ENCODE data around the gene PDXK.

The PDXK gene

GRCh38 chr21:43797415-43797814, 78.5 kb downstream of the PDXK start:
- Mint-ChIP-seq H3K4me1 (no peaks in the 10 kb centered on the region), H3K36me3 (peaks cover 59% of the 10 kb centered on the region), H3K27ac (no peak overlapping the region), H3K27me3 (no peaks in the 10 kb centered on the region), H3K9me3 (no peaks in the 10 kb centered on the region), H3K4me3 (no peak overlapping the region)
- CTCF ChIA-PET, result no interaction called here
- no peak for DNase-seq

- H3K36me3 Mint-ChIP-seq, result peaks cover 55% of the 10 kb centered on the region
- no peak overlapping the region for H3K27ac Mint-ChIP-seq
- no peaks in the 10 kb centered on the region for H3K4me1 Mint-ChIP-seq
- H3K4me3 Mint-ChIP-seq, result no peak overlapping the region
- no peak for DNase-seq
- H3K9me3 Mint-ChIP-seq, result no peaks in the 10 kb centered on the region
- no peaks in the 10 kb centered on the region for H3K27me3 Mint-ChIP-seq
- CTCF ChIA-PET, result no interaction called here
These were observed 79.2 kb downstream of the PDXK start for GRCh38 chr21:43797925-43798715.

DNA sequence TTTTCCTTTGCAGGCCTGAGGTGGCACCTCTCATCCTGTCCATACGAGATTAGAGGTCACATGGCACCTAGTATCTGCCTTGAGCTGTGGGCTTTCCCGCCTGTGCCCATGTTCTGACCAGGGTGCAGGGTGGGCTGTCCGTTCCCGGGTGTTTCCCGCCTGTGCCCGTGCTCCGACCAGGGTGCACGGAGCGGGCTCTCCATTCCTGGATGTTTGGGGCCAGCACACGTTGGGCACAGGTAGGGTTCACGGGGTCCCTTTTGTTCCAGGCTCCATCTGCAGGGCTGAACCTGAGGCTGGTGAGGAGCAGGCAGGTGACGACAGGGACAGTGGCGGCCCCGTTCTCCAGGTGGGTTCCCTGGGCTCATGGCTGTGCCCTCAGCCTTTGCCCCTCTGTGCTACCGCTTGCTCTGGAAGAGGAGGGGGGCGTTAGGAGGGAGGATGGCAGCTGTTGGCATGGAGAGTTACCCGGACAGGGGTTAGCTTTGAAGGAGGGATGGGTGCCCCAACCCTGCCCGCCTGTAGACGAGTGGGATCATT, 80.4 kb downstream of the PDXK start:
- Mint-ChIP-seq H3K36me3 (peaks cover 49% of the 10 kb centered on the region), H3K27ac (no peak overlapping the region), H3K4me1 (no peaks in the 10 kb centered on the region), H3K9me3 (no peaks in the 10 kb centered on the region), H3K4me3 (no peak overlapping the region), H3K27me3 (no peaks in the 10 kb centered on the region)
- DNase-seq, result no peak
- CTCF ChIA-PET, result interaction anchor here (1.1 kb wide), 1 partner anchor 11 kb away, joined by 5 read pairs; no protein-coding TSS in a partner anchor

- DNase-seq, result no peak
- Mint-ChIP-seq H3K9me3 (no peaks in the 10 kb centered on the region), H3K36me3 (peaks cover 47% of the 10 kb centered on the region), H3K4me3 (no peak overlapping the region), H3K4me1 (no peaks in the 10 kb centered on the region), H3K27me3 (no peaks in the 10 kb centered on the region), H3K27ac (no peak overlapping the region)
- CTCF ChIA-PET, result no interaction called here
These were observed 81.2 kb downstream of the PDXK start for GRCh38 chr21:43800124-43800523.

- Mint-ChIP-seq H3K36me3 (peaks cover 42% of the 10 kb centered on the region), H3K27ac (no peak overlapping the region), H3K4me1 (peaks cover 2% of the 10 kb centered on the region), H3K9me3 (no peaks in the 10 kb centered on the region), H3K4me3 (no peak overlapping the region), H3K27me3 (no peaks in the 10 kb centered on the region)
- CTCF ChIA-PET, result no interaction called here
- no peak for DNase-seq
These were observed 81.6 kb downstream of the PDXK start for GRCh38 chr21:43800566-43800965.

- H3K4me1 Mint-ChIP-seq, result peaks cover 6% of the 10 kb centered on the region
- H3K36me3 Mint-ChIP-seq, result peaks cover 36% of the 10 kb centered on the region
- no peak overlapping the region for H3K27ac Mint-ChIP-seq
- H3K9me3 Mint-ChIP-seq, result no peaks in the 10 kb centered on the region
- no peaks in the 10 kb centered on the region for H3K27me3 Mint-ChIP-seq
- H3K4me3 Mint-ChIP-seq, result no peak overlapping the region
- no peak for DNase-seq
- CTCF ChIA-PET, result no interaction called here
These were observed 82.3 kb downstream of the PDXK start for GRCh38 chr21:43801006-43801783.

- H3K36me3 Mint-ChIP-seq, result peaks cover 27% of the 10 kb centered on the region
- peaks cover 7% of the 10 kb centered on the region for H3K4me1 Mint-ChIP-seq
- H3K4me3 Mint-ChIP-seq, result no peak overlapping the region
- no peak for DNase-seq
- no peaks in the 10 kb centered on the region for H3K27me3 Mint-ChIP-seq
- no peaks in the 10 kb centered on the region for H3K9me3 Mint-ChIP-seq
- CTCF ChIA-PET, result interaction anchor here (1.1 kb wide), 1 partner anchor 10 kb away, joined by 3 read pairs; no protein-coding TSS in a partner anchor
- H3K27ac Mint-ChIP-seq, result no peak overlapping the region
These were observed 83.9 kb downstream of the PDXK start for GRCh38 chr21:43802713-43803313.

DNA sequence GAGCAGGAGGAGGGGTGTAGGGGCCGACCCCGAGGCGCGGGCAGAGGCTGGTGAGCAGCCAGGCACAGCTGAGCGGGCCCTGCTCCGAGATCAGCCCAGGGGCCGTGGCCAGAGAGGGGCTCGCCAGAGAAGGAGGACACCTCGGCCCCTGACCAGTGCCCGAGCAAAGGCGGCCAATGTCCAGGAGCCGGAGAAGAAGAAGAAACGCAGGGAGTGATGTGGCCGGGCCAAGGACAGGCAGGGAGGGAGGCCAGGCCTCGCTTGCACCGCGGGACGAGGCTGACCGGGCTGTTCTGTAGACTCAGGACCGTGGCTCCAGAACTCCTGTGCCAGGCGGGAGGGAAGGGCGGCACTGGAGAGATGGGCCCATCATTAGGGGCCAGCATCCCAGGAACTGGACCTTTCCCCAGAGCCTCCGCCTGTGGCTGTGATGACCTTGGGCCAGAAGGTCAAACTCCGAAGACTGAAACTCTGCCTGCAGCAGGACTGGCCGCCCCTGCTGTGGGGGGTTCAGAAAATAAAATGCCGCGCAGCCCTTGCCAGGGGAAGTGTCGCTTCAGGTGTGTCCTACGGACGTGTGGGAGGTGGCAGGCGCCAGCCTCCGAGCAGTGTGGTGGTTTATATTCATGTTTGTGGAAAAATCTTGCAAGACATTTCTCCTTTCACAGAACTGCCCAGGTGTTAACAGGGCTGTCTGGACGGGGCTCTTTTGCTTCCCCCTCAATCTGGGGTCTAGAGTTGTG, 84.8 kb downstream of the PDXK start:
- H3K9me3 Mint-ChIP-seq, result no peaks in the 10 kb centered on the region
- H3K36me3 Mint-ChIP-seq, result peaks cover 22% of the 10 kb centered on the region
- no peak for DNase-seq
- no peaks in the 10 kb centered on the region for H3K27me3 Mint-ChIP-seq
- peaks cover 7% of the 10 kb centered on the region for H3K4me1 Mint-ChIP-seq
- H3K4me3 Mint-ChIP-seq, result no peak overlapping the region
- no peak overlapping the region for H3K27ac Mint-ChIP-seq
- CTCF ChIA-PET, result interaction anchor here (1.1 kb wide), 1 partner anchor 11 kb away, joined by 3 read pairs; no protein-coding TSS in a partner anchor

- Mint-ChIP-seq H3K4me3 (no peak overlapping the region), H3K27me3 (no peaks in the 10 kb centered on the region), H3K27ac (no peak overlapping the region), H3K36me3 (peaks cover 14% of the 10 kb centered on the region), H3K9me3 (no peaks in the 10 kb centered on the region), H3K4me1 (peaks cover 7% of the 10 kb centered on the region)
- no peak for DNase-seq
- CTCF ChIA-PET, result no interaction called here
These were observed 86.4 kb downstream of the PDXK start for GRCh38 chr21:43805275-43805800.

- Mint-ChIP-seq H3K27me3 (no peaks in the 10 kb centered on the region), H3K4me3 (no peak overlapping the region), H3K27ac (peak overlapping the region; percentile 58), H3K4me1 (peaks cover 13% of the 10 kb centered on the region), H3K9me3 (no peaks in the 10 kb centered on the region), H3K36me3 (peaks cover 8% of the 10 kb centered on the region)
- CTCF ChIA-PET, result no interaction called here
- DNase-seq, result no peak
These were observed 87.2 kb downstream of the PDXK start for GRCh38 chr21:43806017-43806710.

GRCh38 chr21:43808367-43808766, 89.4 kb downstream of the PDXK start:
- H3K4me3 Mint-ChIP-seq, result no peak overlapping the region
- H3K4me1 Mint-ChIP-seq, result peaks cover 21% of the 10 kb centered on the region
- no peaks in the 10 kb centered on the region for H3K36me3 Mint-ChIP-seq
- no peak for DNase-seq
- H3K27ac Mint-ChIP-seq, result no peak overlapping the region
- H3K27me3 Mint-ChIP-seq, result no peaks in the 10 kb centered on the region
- CTCF ChIA-PET, result interaction anchor here (1.2 to 2.0 kb wide), 6 partner anchors 85 to 169 kb away, joined by 3 to 7 read pairs (median 4); no protein-coding TSS in a partner anchor
- H3K9me3 Mint-ChIP-seq, result no peaks in the 10 kb centered on the region

DNA sequence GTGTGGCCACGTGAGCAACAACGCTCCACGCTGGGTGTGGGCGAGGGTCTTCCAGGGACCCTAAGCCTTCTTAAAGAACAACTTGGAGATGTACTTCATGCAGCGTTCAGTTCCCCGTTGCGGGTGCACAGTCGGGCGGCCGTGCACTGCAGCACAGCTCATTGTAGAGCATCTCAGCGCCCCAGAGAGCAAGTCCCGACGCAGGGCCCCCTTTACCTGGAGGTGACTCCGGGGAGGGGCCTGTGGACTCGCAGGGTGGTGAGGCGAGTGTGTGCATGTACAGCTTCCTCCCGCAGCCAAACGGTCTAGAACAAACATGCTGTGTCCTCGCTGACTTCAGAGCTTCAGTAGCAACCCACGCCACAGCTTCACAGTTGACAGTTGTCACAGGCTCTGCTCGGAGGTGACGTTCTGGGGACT, 89.9 kb downstream of the PDXK start:
- Mint-ChIP-seq H3K4me1 (peaks cover 21% of the 10 kb centered on the region), H3K27ac (no peak overlapping the region)

DNA sequence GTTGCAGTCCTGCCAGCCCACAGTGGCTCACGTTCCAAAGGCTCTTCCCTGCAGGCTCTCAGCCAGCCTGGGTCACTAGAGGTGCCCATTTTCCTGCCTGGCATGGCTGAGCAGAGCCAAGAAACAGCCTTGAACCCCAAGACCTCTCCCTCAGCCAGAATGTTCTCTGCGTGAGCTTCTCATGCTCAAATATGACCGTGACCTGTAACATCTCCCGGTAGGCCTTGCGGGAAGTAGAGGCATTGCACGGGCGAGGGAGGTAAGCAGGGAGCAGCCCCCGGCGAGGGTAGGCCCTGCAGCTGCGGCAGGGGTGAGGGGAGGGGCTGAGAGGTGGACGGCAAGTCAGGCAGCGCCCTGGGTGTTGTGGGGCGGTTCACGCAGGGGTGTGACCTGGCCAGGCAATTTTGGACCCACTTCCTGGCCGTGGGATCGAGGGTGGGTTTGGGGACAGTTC, 90.4 kb downstream of the PDXK start:
- no peaks in the 10 kb centered on the region for H3K27me3 Mint-ChIP-seq
- no peak overlapping the region for H3K4me3 Mint-ChIP-seq
- H3K27ac Mint-ChIP-seq, result no peak overlapping the region
- no peaks in the 10 kb centered on the region for H3K9me3 Mint-ChIP-seq
- H3K4me1 Mint-ChIP-seq, result peaks cover 21% of the 10 kb centered on the region
- no peak for DNase-seq
- no peaks in the 10 kb centered on the region for H3K36me3 Mint-ChIP-seq
- CTCF ChIA-PET, result interaction anchor here (0.6 to 2.6 kb wide), 11 partner anchors 10 to 168 kb away, joined by 3 to 23 read pairs (median 5); partner anchors contain the start of gene RRP1

More for the DNA sequence above, 89.9 kb downstream of the PDXK start:
- H3K9me3 Mint-ChIP-seq, result no peaks in the 10 kb centered on the region
- no peak overlapping the region for H3K4me3 Mint-ChIP-seq
- no peaks in the 10 kb centered on the region for H3K36me3 Mint-ChIP-seq
- DNase-seq, result no peak
- H3K27me3 Mint-ChIP-seq, result no peaks in the 10 kb centered on the region
- CTCF ChIA-PET, result interaction anchor here (0.7 to 2.0 kb wide), 7 partner anchors 19 to 168 kb away, joined by 3 to 7 read pairs (median 4); partner anchors contain the start of gene RRP1

All from activated naive CD4-positive, alpha-beta T cell treated with anti-CD3 and anti-CD28 coated beads, Interleukin-2, amount 10 ng/mL, durations not matched to agents 7 days and 5 days (primary cell).